H1 (cell line): ENCODE results near the gene GALK1. TPM values are rescaled to one million over a fixed set of nuclear protein-coding genes. Genes with fewer than 3 reads are reported as not detected.

ENCODE experiments used
- CTCF ChIA-PET: fragments of 300-600 bp; sonication (Branson Sonifier 250); formaldehyde crosslinking; loops from one replicate; lab custom pipeline; 2021; ENCODE audit not compliant: partially characterized antibody; lab: Charles Lee
- POLR2A ChIA-PET: fragments of 300-600 bp; sonication (Branson Sonifier 250); formaldehyde crosslinking; loops from one replicate; lab custom pipeline; 2021; ENCODE audit warnings: inconsistent platforms; ENCODE audit not compliant: partially characterized antibody; lab: Charles Lee
- DNase-seq, 2 experiments: peaks; one replicate each; pipeline versions ENCODE4 v3.0.0 to v3.0.0-alpha.2; 2010 to 2022; ENCODE audit warnings: low spot score in 2 of 2, low read depth in 1 of 2, mixed read lengths in 1 of 2
- FAIRE-seq: peaks from 2 replicates; lab custom pipeline; 2011; peaks lifted over from hg19 to GRCh38; lab: Jason Lieb, UNC
- H2AFZ ChIP-seq: 2 replicates; pipeline ENCODE4 v1.8.1; 2012; ENCODE audit warnings: low read length, inconsistent platforms
- H2AK5ac ChIP-seq: 2 replicates; pipeline ENCODE4 v1.6.1; 2013; ENCODE audit warnings: low read depth, low read length
- H2BK120ac ChIP-seq: replicated peaks from 2 replicates; pipeline ENCODE3; 2013; ENCODE audit warnings: low read depth, low read length, inconsistent platforms
- H2BK12ac ChIP-seq: 2 replicates; pipeline ENCODE4 v1.6.1; 2013; ENCODE audit warnings: low read depth, low read length
- H2BK15ac ChIP-seq: 2 replicates; pipeline ENCODE4 v1.6.1; 2013; ENCODE audit warnings: low read length
- H2BK20ac ChIP-seq: 2 replicates; pipeline ENCODE4 v1.6.1; 2013; ENCODE audit warnings: low read length
- H2BK5ac ChIP-seq: 2 replicates; pipeline ENCODE4 v1.6.1; 2013; ENCODE audit warnings: low read depth, low read length
- H3K14ac ChIP-seq: 2 replicates; pipeline ENCODE4 v1.6.1; 2013; ENCODE audit warnings: inconsistent platforms; ENCODE audit not compliant: insufficient read length
- H3K18ac ChIP-seq: 2 replicates; pipeline ENCODE4 v1.6.1; 2013; ENCODE audit warnings: low read length; ENCODE audit errors: extremely low read depth
- H3K23ac ChIP-seq: 2 replicates; pipeline ENCODE4 v1.6.1; 2013; ENCODE audit warnings: inconsistent platforms; ENCODE audit not compliant: insufficient read length
- H3K23me2 ChIP-seq: 2 replicates; pipeline ENCODE4 v1.6.1; 2013; ENCODE audit warnings: low read depth, low read length
- H3K27ac ChIP-seq: 2 replicates; pipeline ENCODE4 v1.6.1; 2011; ENCODE audit warnings: low read depth, low read length, inconsistent platforms
- H3K27me3 ChIP-seq, 4 experiments: replicated peaks in 1 of 4; 1 replicate in 1 of 4; 2 replicates in 3 of 4; pipeline versions ENCODE4 v1.6.1 to v1.8.1; 2011 to 2013; ENCODE audit warnings: low read length in 3 of 4, mild to moderate bottlenecking in 3 of 4, inconsistent platforms in 2 of 4, mixed read lengths in 2 of 4, moderate library complexity in 1 of 4; ENCODE audit not compliant: control insufficient read depth in 3 of 4, insufficient read depth in 3 of 4; ENCODE audit errors: extremely low read depth in 1 of 4
- H3K36me3 ChIP-seq, 4 experiments: 2 replicates each; pipeline versions ENCODE4 v1.6.1 to v1.8.1; 2011 to 2013; ENCODE audit warnings: mild to moderate bottlenecking in 4 of 4, low read length in 3 of 4, moderate library complexity in 2 of 4, control low read depth in 1 of 4, inconsistent platforms in 1 of 4; ENCODE audit not compliant: insufficient read depth in 4 of 4, control insufficient read depth in 2 of 4
- H3K4ac ChIP-seq: replicated peaks from 2 replicates; pipeline ENCODE3; 2013; ENCODE audit warnings: low read length, low read depth, mixed read lengths, inconsistent platforms; ENCODE audit not compliant: insufficient read length
- H3K4me1 ChIP-seq, 4 experiments: replicated peaks in 1 of 4; 1 replicate in 1 of 4; 2 replicates in 3 of 4; pipeline versions ENCODE4 v1.6.1 to v1.8.1; 2011 to 2013; ENCODE audit warnings: low read length in 3 of 4, inconsistent platforms in 2 of 4, mixed read lengths in 1 of 4; ENCODE audit not compliant: insufficient read depth in 4 of 4, control insufficient read depth in 3 of 4
- H3K4me2 ChIP-seq, 2 experiments: 2 replicates each; pipeline versions ENCODE4 v1.6.1 to v1.8.1; 2011 to 2013; ENCODE audit warnings: low read depth in 2 of 2, low read length in 2 of 2, control low read depth in 1 of 2, inconsistent platforms in 1 of 2, mild to moderate bottlenecking in 1 of 2; ENCODE audit not compliant: insufficient read depth in 1 of 2
- H3K4me3 ChIP-seq, 4 experiments: fragments of 200-600, 300-600 bp in 1 of 4; sonication (generic), shearing (Covaris generic), sonication (Bioruptor Twin) in 1 of 4; 2 replicates each; pipeline versions ENCODE4 v1.5.1 to v1.8.1; 2011 to 2016; ENCODE audit warnings: low read length in 4 of 4, low read depth in 3 of 4, control low read depth in 2 of 4, inconsistent platforms in 2 of 4, mild to moderate bottlenecking in 2 of 4, mixed read lengths in 1 of 4, moderate library complexity in 1 of 4; ENCODE audit not compliant: insufficient read depth in 2 of 4; ENCODE audit errors: extremely low read depth in 1 of 4
- H3K56ac ChIP-seq: replicated peaks from 2 replicates; pipeline ENCODE3; 2013; ENCODE audit warnings: low read depth, mild to moderate bottlenecking, mixed read lengths, low read length, inconsistent platforms; ENCODE audit not compliant: insufficient read length
- H3K79me1 ChIP-seq: 2 replicates; pipeline ENCODE4 v1.6.1; 2013; ENCODE audit warnings: low read depth, low read length, control low read depth
- H3K79me2 ChIP-seq, 2 experiments: 2 replicates each; pipeline versions ENCODE4 v1.6.1 to v1.8.1; 2012 to 2013; ENCODE audit warnings: low read length in 2 of 2, mild to moderate bottlenecking in 2 of 2, inconsistent platforms in 1 of 2; ENCODE audit not compliant: insufficient read depth in 2 of 2, control insufficient read depth in 1 of 2
- H3K9ac ChIP-seq, 4 experiments: replicated peaks in 1 of 4; 1 replicate in 1 of 4; 2 replicates in 3 of 4; pipeline versions ENCODE4 v1.6.1 to v1.8.1; 2011 to 2013; ENCODE audit warnings: low read depth in 3 of 4, low read length in 3 of 4, control low read depth in 2 of 4, mild to moderate bottlenecking in 2 of 4, moderate library complexity in 2 of 4, inconsistent platforms in 1 of 4; ENCODE audit errors: extremely low read depth in 1 of 4
- H3K9me3 ChIP-seq, 2 experiments: 2 replicates each; pipeline versions ENCODE4 v1.6.1 to v1.8.1; 2012 to 2013; ENCODE audit warnings: mild to moderate bottlenecking in 2 of 2, moderate library complexity in 2 of 2, control low read depth in 1 of 2, inconsistent platforms in 1 of 2, low read depth in 1 of 2, low read length in 1 of 2, mixed read lengths in 1 of 2; ENCODE audit not compliant: insufficient read depth in 2 of 2
- H4K20me1 ChIP-seq, 2 experiments: replicated peaks in 1 of 2; 2 replicates each; pipeline versions ENCODE3 to v1.8.1; 2011 to 2013; ENCODE audit warnings: inconsistent platforms in 2 of 2, low read length in 2 of 2, mild to moderate bottlenecking in 1 of 2; ENCODE audit not compliant: insufficient read depth in 2 of 2, control insufficient read depth in 1 of 2
- H4K5ac ChIP-seq: 2 replicates; pipeline ENCODE4 v1.6.1; 2013; ENCODE audit warnings: low read length, low read depth, mixed read lengths, inconsistent platforms; ENCODE audit not compliant: insufficient read length
- H4K8ac ChIP-seq: 2 replicates; pipeline ENCODE4 v1.8.0; 2013; ENCODE audit warnings: mild to moderate bottlenecking, moderate library complexity, low read length, inconsistent platforms; ENCODE audit not compliant: insufficient read depth; ENCODE audit errors: extremely low read depth
- H4K91ac ChIP-seq: replicated peaks from 2 replicates; pipeline ENCODE3; 2013; ENCODE audit warnings: low read length, mixed read lengths, inconsistent platforms; ENCODE audit not compliant: insufficient read length
- CBX8 ChIP-seq: fragments of 300-800, 300-1000 bp; sonication (generic); IDR thresholded peaks from 2 replicates; pipeline ENCODE4 v1.7.1; 2016; ENCODE audit warnings: low read depth, low read length, borderline replicate concordance
- CREB1 ChIP-seq: IDR thresholded peaks from 2 replicates; pipeline ENCODE4 v1.6.1; 2012; ENCODE audit warnings: inconsistent platforms
- HDAC2 ChIP-seq, 2 experiments: fragments of 300-600 bp in 1 of 2; sonication (generic) in 1 of 2; IDR thresholded peaks; 2 replicates each; pipeline ENCODE4 v1.6.1; 2011 to 2012; ENCODE audit warnings: low read depth in 2 of 2, low read length in 2 of 2, mild to moderate bottlenecking in 2 of 2, moderate library complexity in 2 of 2, borderline replicate concordance in 1 of 2, inconsistent platforms in 1 of 2
- HDAC6 ChIP-seq: IDR thresholded peaks from one replicate; pipeline ENCODE4 v1.7.1; 2012; ENCODE audit warnings: low read depth, mild to moderate bottlenecking, inconsistent platforms, low read length, moderate library complexity
- JUND ChIP-seq: IDR thresholded peaks from 2 replicates; pipeline ENCODE4 v1.6.1; 2011; ENCODE audit warnings: mild to moderate bottlenecking, improper control_type of control experiment, low read length
- KDM1A ChIP-seq: fragments of 200-600, 300-600 bp; sonication (generic); IDR thresholded peaks from 2 replicates; pipeline ENCODE4 v1.7.1; 2016; ENCODE audit warnings: mild to moderate bottlenecking, low read length, borderline replicate concordance
- PHF8 ChIP-seq: fragments of 200-600 bp; sonication (generic); conservative IDR thresholded peaks from 2 replicates; pipeline ENCODE4 v1.7.1; 2012; ENCODE audit warnings: low read depth, mild to moderate bottlenecking, inconsistent platforms, low read length, moderate library complexity
- SUZ12 ChIP-seq: fragments of 200-600 bp; sonication (generic); IDR thresholded peaks from 2 replicates; pipeline ENCODE4 v1.6.1; 2012; ENCODE audit warnings: mild to moderate bottlenecking, inconsistent platforms, low read length, moderate library complexity, mixed read lengths
- TEAD4 ChIP-seq: IDR thresholded peaks from 2 replicates; pipeline ENCODE4 v1.6.1; 2012; ENCODE audit warnings: low read depth, low read length, inconsistent platforms, mixed read lengths
- YY1 ChIP-seq: IDR thresholded peaks from 2 replicates; pipeline ENCODE4 v1.6.1; 2011; ENCODE audit warnings: low read depth, mild to moderate bottlenecking, low read length
- ZNF274 ChIP-seq: IDR thresholded peaks from 2 replicates; pipeline ENCODE4 v1.7.0; 2012; ENCODE audit warnings: low read length, borderline replicate concordance; ENCODE audit errors: extremely low read depth
- WGBS, 2 experiments: shearing (Covaris generic) in 1 of 2; methylation state at CpG; one replicate each; pipeline versions ENCODE4 v1.1.6 to v1.1.7; 2013 to 2015; ENCODE audit warnings: low lambda C conversion rate in 2 of 2, mixed read lengths in 2 of 2, inconsistent platforms in 1 of 2, low coverage in 1 of 2, missing lambda C conversion rate in 1 of 2; ENCODE audit not compliant: insufficient replicate concordance in 2 of 2, insufficient coverage in 1 of 2, insufficient read length in 1 of 2; ENCODE audit errors: extremely low coverage in 1 of 2, missing lambda C conversion rate in 1 of 2; 5-methylcytosine and 5-hydroxymethylcytosine counted together
- polyA plus RNA-seq, 7 experiments: library from polyadenylated mRNA; depleted of rRNA in 3 of 7; stranded (reverse) in 5 of 7; unstranded in 2 of 7; fragments of >200 nt in 5 of 7; fragments of 200-250 nt in 2 of 7; gene quantifications; 1 replicate in 5 of 7; 2 replicates in 1 of 7; 4 replicates in 1 of 7; pipeline versions ENCODE4 v1.2.1 to v1.2.3, GENCODE V29; 2011 to 2013; ENCODE audit warnings: missing spikeins in 2 of 7, mixed read lengths in 2 of 7
- total RNA-seq: library from RNA; stranded (reverse); fragmentation: NEBNext Ultra II Directional; extraction: Animal tissue kit (Norgen Biotek cat#: 25700); gene quantifications from 2 replicates; pipeline ENCODE4 v1.2.1, GENCODE V29; 2021
- TF ChIP-seq, protein P1 (sequence below): IDR thresholded peaks from 2 replicates; pipeline ENCODE4 v1.6.1; 2011; ENCODE audit warnings: low read depth, mild to moderate bottlenecking, low read length; ENCODE audit not compliant: insufficient read depth

The GALK1 gene
- total and polyA plus RNA-seq, 2 of the 8 experiments (the other 6 are each of a cell fraction or from before 2014, with no cell fraction given): 34.1 to 47.9 TPM

DNA sequence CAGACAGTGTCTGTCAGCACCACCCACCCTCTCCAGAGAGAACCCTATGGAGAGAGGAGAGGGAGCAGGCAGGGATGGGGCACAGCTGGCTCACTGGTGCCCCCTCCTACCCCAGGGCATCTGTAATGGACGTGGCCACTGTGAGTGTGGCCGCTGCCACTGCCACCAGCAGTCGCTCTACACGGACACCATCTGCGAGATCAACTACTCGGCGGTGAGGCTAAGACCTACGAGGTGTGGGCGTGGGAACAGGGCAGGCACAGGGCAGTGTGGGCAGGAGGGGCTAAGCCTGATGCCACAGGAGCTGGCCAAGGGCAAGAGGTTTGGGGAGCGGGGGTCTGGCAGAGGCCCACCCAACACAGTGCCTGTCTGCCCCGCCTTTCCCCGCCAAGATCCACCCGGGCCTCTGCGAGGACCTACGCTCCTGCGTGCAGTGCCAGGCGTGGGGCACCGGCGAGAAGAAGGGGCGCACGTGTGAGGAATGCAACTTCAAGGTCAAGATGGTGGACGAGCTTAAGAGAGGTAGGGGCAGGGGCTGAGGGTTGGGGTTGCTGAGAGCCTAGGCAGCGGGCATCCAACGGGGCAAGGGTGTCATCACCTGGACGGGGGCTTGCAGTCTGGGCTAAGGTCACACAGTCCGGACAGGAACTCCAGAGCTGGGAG, 28.7 kb downstream of the GALK1 start:
- no peaks in the 10 kb centered on the region for H3K27me3 ChIP-seq
- ChIA-PET CTCF (interaction anchor here (0.8 to 8.1 kb wide), 6 partner anchors 12 to 122 kb away, joined by 3 to 98 read pairs (median 4); partner anchors contain the start of gene SMIM5), POLR2A (interaction anchor here (0.6 to 0.8 kb wide), 2 partner anchors 66 to 67 kb away, joined by 3 to 5 read pairs; no protein-coding TSS in a partner anchor)
- no peaks in the 10 kb centered on the region for H3K23me2 ChIP-seq
- no peaks in the 10 kb centered on the region for H3K36me3 ChIP-seq
- H2AFZ ChIP-seq: no peak overlapping the region
- no peak overlapping the region for H2BK12ac ChIP-seq
- no peaks in the 10 kb centered on the region for H3K4me1 ChIP-seq
- peak overlapping the region; percentile 6 for H4K91ac ChIP-seq
- H2BK20ac ChIP-seq: 0 out of 2 replicates have a peak overlapping the region, but pooled peaks have one; percentile 3
- H3K79me1 ChIP-seq: no peaks in the 10 kb centered on the region
- no peak overlapping the region for H4K5ac ChIP-seq
- H3K4me3 ChIP-seq: no peak overlapping the region
- H3K4ac ChIP-seq: no peak overlapping the region
- H3K9ac ChIP-seq: no peak overlapping the region
- 90% methylated on average over 25 of the region's 26 CpGs; no CpG with 5 or more reads in 1 of the 2 experiments for WGBS, 2 experiments
- H2BK15ac ChIP-seq: no peak overlapping the region
- no peak overlapping the region for H3K4me2 ChIP-seq
- H3K14ac ChIP-seq: no peak overlapping the region
- H3K23ac ChIP-seq: no peak overlapping the region
- H3K79me2 ChIP-seq: no peaks in the 10 kb centered on the region
- peak overlapping the region; percentile 25 for H4K8ac ChIP-seq
- H3K18ac ChIP-seq: no peak overlapping the region
- no peaks in the 10 kb centered on the region for H3K9me3 ChIP-seq
- H3K27ac ChIP-seq: no peak overlapping the region
- no peak overlapping the region; the same call in 1 of the 2 replicates for H2BK5ac ChIP-seq
- H2BK120ac ChIP-seq: no peak overlapping the region
- DNase-seq (no peak), FAIRE-seq (no peak)
- H3K56ac ChIP-seq: no peak overlapping the region
- H4K20me1 ChIP-seq: peaks cover 0 to 2% of the 10 kb centered on the region in 2 experiments
- 0 out of 2 replicates have a peak overlapping the region, but pooled peaks have one; percentile 24 for H2AK5ac ChIP-seq
- TF ChIP-seq, protein P1, sequence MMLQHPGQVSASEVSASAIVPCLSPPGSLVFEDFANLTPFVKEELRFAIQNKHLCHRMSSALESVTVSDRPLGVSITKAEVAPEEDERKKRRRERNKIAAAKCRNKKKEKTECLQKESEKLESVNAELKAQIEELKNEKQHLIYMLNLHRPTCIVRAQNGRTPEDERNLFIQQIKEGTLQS: no peak
- TF ChIP-seq HDAC2 (IDR thresholded peaks at IDR 0.05; ENCODE audit: borderline replicate concordance in 1 of 2, low read depth in 2 of 2, low read length in 2 of 2) (no peak), YY1 (no peak), HDAC6 (no peak), ZNF274 (no peak), CBX8 (no peak), JUND (no peak), CREB1 (no peak), PHF8 (no peak), KDM1A (no peak), SUZ12 (no peak), TEAD4 (no peak)
